ENCODE results near the gene DPP10.

GRCh38 chr2:115400940-115401339 is 958.5 kb downstream of the DPP10 start:
- TF ChIP-seq MBNL3 (CRISPR knock-in tag; conservative IDR thresholded peaks at IDR 0.05), result no peak
- TF ChIP-seq PBX2 (CRISPR knock-in tag; IDR thresholded peaks at IDR 0.05), result no peak
- no peak for TF ChIP-seq DRAP1 (CRISPR knock-in tag; IDR thresholded peaks at IDR 0.05)
- TF ChIP-seq ZNF317 (CRISPR knock-in tag; IDR thresholded peaks at IDR 0.05), result no peak
- no peak for TF ChIP-seq KDM5A (IDR thresholded peaks at IDR 0.05; ENCODE audit: borderline replicate concordance, low read length)
- TF ChIP-seq POLR2A (IDR thresholded peaks at IDR 0.05; ENCODE audit: insufficient read depth in 1 of 2, low read depth in 2 of 2, low read length in 2 of 2), result no peak
- TF ChIP-seq KDM1A (CRISPR knock-in tag; IDR thresholded peaks at IDR 0.05), result no peak
- no peak for TF ChIP-seq XBP1 (CRISPR knock-in tag; IDR thresholded peaks at IDR 0.05)

All from HepG2 (cell line).